Effector memory CD8-positive, alpha-beta T cell (primary cell): ENCODE results near the gene SH3D19.
"Not testable (repeated sequence)": the region's sequence is repeated elsewhere in the genome, so short reads cannot be mapped to it uniquely, and the experiment has no call there.

Source experiments
- ATAC-seq: fragments of 150-1000 bp; cut with Tn5 transposase; replicated peaks from 2 replicates; pipeline ENCODE4 v1.10.0; 2021; ENCODE audit warnings: mild to moderate bottlenecking, moderate library complexity
- DNase-seq, 3 experiments: peaks; one replicate each; pipeline ENCODE4 v3.0.0; 2021
- H3K27ac Mint-ChIP-seq, 2 donors: one replicate each; pipeline ENCODE4 v1.8.0; 2022; ENCODE audit warnings: mild to moderate bottlenecking in 2 of 2, mixed read lengths in 2 of 2, moderate library complexity in 2 of 2
- H3K27me3 Mint-ChIP-seq, 2 donors: one replicate each; pipeline ENCODE4 v1.8.0; 2022; ENCODE audit warnings: mixed read lengths in 2 of 2
- H3K36me3 Mint-ChIP-seq: one replicate; pipeline ENCODE4 v1.8.0; 2022; ENCODE audit warnings: mild to moderate bottlenecking, moderate library complexity, mixed read lengths; ENCODE audit not compliant: insufficient read depth
- H3K4me1 Mint-ChIP-seq, 2 donors: one replicate each; pipeline ENCODE4 v1.8.0; 2022; ENCODE audit warnings: low read depth in 2 of 2, mixed read lengths in 2 of 2
- H3K4me3 Mint-ChIP-seq, 2 donors: one replicate each; pipeline ENCODE4 v1.8.0; 2022; ENCODE audit warnings: mild to moderate bottlenecking in 2 of 2, mixed read lengths in 2 of 2, moderate library complexity in 2 of 2
- H3K9me3 Mint-ChIP-seq, 2 donors: one replicate each; pipeline ENCODE4 v1.8.0; 2022; ENCODE audit warnings: mixed read lengths in 2 of 2

Gene SH3D19

GRCh38 chr4:151331276-151332042 lies 6.1 kb upstream of the SH3D19 start:
- no peak for DNase-seq
- Mint-ChIP-seq H3K9me3 (peaks cover 0 to 7% of the 10 kb centered on the region in 2 donors), H3K4me1 (no peaks in the 10 kb centered on the region), H3K27me3 (peaks cover 32 to 41% of the 10 kb centered on the region in 2 donors), H3K4me3 (no peak overlapping the region), H3K27ac (no peak overlapping the region), H3K36me3 (no peaks in the 10 kb centered on the region)
- no peak for ATAC-seq

GRCh38 chr4:151329217-151330007 lies 4.0 kb upstream of the SH3D19 start:
- Mint-ChIP-seq H3K27me3 (peaks cover 46 to 48% of the 10 kb centered on the region in 2 donors), H3K4me1 (peaks cover 3 to 4% of the 10 kb centered on the region in 2 donors), H3K9me3 (peaks cover 0 to 7% of the 10 kb centered on the region in 2 donors), H3K27ac (no peak overlapping the region), H3K4me3 (no peak overlapping the region), H3K36me3 (no peaks in the 10 kb centered on the region)
- ATAC-seq (no peak), DNase-seq (no peak)

DNA sequence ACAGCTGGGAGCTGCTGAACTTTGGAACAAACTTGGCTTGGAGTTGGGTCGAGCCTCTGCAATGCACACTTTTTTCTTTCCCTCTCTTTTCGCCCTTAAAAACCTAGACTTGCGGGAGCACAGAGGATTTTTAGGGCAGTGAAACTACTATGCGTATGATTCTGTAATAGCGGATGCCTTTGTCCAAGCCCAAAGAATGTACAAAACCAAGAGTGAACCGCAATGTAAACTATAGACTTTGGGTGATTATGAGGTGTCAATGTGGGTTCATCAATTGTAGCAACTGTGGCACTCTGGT lies 493 bp upstream of the SH3D19 start:
- Mint-ChIP-seq H3K27me3 (peaks cover 61 to 65% of the 10 kb centered on the region in 2 donors), H3K9me3 (peaks cover 0 to 5% of the 10 kb centered on the region in 2 donors), H3K4me3 (peak overlapping the region; percentile 64 to 70), H3K4me1 (peaks cover 3 to 4% of the 10 kb centered on the region in 2 donors), H3K27ac (no peak overlapping the region), H3K36me3 (no peaks in the 10 kb centered on the region)
- no peak for ATAC-seq
- no peak for DNase-seq

DNA sequence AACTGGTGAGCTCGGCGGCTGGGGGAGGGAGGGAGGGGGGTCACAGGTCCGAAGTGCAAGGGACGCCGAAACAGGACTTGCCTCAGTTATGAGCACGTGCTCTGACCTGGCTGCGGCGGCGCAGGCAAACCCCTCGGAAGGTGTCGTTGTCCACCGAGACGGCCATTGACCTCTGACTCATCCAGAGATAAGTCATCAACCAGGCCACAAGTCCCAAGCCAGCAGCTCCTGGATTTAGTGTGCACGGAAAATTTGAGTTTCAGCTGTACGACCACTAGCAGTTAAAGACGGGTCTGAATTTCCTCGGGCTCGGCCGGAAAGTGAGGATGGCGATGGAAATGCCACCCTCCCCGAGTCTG lies 674 bp downstream of the SH3D19 start:
- Mint-ChIP-seq H3K9me3 (no peaks in the 10 kb centered on the region), H3K27ac (no peak overlapping the region), H3K4me3 (peak overlapping the region in 1 of 2 donors; percentile 3), H3K36me3 (no peaks in the 10 kb centered on the region), H3K27me3 (peaks cover 66 to 76% of the 10 kb centered on the region in 2 donors), H3K4me1 (peaks cover 3 to 4% of the 10 kb centered on the region in 2 donors)
- ATAC-seq, result no peak
- DNase-seq, result no peak

DNA sequence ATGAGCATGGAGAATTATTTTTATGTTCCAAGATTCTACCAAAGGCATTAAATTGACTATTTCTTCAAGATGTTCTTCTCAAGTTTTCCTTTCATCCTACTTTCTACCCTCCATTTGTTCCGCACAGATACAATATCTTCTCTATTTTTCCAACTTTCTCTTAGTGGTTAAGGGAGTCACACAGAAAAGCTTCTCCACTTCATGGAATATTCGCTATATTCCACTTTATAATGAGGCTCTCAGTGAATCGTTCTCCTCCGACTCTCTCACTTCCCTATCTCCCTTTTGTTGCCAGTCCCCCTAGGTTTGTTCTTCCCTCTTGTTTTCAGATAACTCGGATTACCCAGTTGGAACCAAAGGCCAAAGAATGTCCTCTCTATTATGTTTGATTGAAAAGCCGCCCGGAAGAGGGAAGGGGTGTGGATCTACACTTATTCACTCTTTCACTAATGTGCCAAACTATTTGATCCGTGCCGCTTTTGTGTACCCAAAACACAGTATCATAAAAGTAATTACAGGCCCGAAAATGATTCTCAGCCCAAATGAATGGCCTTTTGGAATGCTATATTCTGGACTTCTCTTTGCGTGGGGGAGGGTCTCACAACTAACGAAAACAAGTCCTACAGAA lies 1.2 kb downstream of the SH3D19 start:
- H3K27me3 Mint-ChIP-seq, result peaks cover 68 to 79% of the 10 kb centered on the region in 2 donors
- no peaks in the 10 kb centered on the region for H3K36me3 Mint-ChIP-seq
- DNase-seq (no peak), ATAC-seq (no peak)
- H3K4me3 Mint-ChIP-seq, result peak overlapping the region in 1 of 2 donors; percentile 3
- no peaks in the 10 kb centered on the region for H3K9me3 Mint-ChIP-seq
- H3K27ac Mint-ChIP-seq, result no peak overlapping the region
- H3K4me1 Mint-ChIP-seq, result peaks cover 3 to 4% of the 10 kb centered on the region in 2 donors

DNA sequence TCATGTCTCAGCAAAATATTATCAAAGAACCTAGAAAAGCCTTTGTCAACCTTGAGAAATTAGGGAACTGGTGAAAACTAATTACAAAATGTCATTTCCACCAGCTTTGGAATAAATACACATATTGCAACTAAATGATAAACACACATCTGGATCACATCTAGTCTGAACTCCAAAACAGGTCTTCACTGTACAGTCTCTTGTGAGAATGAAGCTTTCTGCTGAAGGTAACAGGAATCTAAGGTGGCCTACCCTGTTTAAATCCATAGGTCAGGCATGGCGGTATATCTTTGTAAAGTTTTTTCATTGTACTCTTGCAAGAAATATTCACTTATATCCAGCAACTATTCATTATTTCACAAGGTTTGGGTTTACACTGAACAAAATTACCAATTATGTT lies 1.7 kb downstream of the SH3D19 start:
- no peaks in the 10 kb centered on the region for H3K9me3 Mint-ChIP-seq
- H3K36me3 Mint-ChIP-seq, result no peaks in the 10 kb centered on the region
- DNase-seq, result no peak
- H3K4me1 Mint-ChIP-seq, result peaks cover 3 to 4% of the 10 kb centered on the region in 2 donors
- H3K27me3 Mint-ChIP-seq, result peaks cover 68 to 74% of the 10 kb centered on the region in 2 donors
- no peak overlapping the region for H3K4me3 Mint-ChIP-seq
- ATAC-seq, result no peak
- H3K27ac Mint-ChIP-seq, result no peak overlapping the region

- H3K9me3 Mint-ChIP-seq, result no peaks in the 10 kb centered on the region
- no peaks in the 10 kb centered on the region for H3K36me3 Mint-ChIP-seq
- DNase-seq (no peak), ATAC-seq (no peak)
- H3K4me1 Mint-ChIP-seq, result peaks cover 3 to 4% of the 10 kb centered on the region in 2 donors
- H3K27me3 Mint-ChIP-seq, result peaks cover 63 to 70% of the 10 kb centered on the region in 2 donors
- H3K27ac Mint-ChIP-seq, result no peak overlapping the region
- no peak overlapping the region for H3K4me3 Mint-ChIP-seq
These were observed 2.8 kb downstream of the SH3D19 start for GRCh38 chr4:151322570-151322969.

DNA sequence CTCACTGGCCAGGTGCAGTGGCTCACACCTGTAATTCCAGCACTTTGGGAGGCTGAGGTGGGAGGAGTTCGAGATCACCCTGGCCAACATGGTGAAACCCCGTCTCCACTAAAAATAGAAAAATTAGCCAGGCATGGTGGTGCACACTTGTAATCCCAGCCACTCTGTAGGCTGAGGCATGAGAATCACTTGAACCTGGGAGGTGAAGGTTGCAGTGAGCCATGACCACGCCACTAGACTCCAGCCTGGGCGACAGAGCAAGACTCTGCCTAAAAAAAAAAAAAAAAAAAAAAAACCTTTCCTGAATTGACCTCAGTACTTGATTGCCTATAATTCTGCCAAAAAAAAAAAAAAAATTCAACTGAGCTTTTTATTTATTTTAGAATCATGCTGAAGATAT lies 3.2 kb downstream of the SH3D19 start:
- not testable (repeated sequence) for ATAC-seq, DNase-seq, H3K4me3 Mint-ChIP-seq, H3K36me3 Mint-ChIP-seq, H3K9me3 Mint-ChIP-seq, H3K4me1 Mint-ChIP-seq, H3K27ac Mint-ChIP-seq
- peaks cover 67 to 74% of the 10 kb centered on the region in 2 donors for H3K27me3 Mint-ChIP-seq

DNA sequence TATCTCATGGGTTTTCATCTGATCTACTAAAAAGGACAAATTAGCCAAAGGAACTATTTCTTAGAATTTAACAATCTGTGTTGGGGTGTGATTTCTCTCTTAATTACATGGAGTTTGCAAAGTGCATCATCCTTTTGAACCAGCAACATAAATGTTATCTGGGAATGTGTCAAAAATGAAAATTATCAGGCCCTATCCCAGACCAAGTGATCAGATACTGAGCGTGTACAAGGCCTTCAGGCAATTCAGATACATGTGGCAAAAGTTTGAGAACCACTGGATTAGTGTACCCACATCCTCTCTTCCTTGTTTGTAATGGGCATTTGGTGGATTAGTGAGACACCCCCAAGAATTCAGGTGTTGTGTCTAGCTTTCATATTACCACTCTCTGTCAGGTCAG lies 3.8 kb downstream of the SH3D19 start:
- ATAC-seq, result no peak
- H3K36me3 Mint-ChIP-seq, result no peaks in the 10 kb centered on the region
- H3K27ac Mint-ChIP-seq, result no peak overlapping the region
- DNase-seq, result no peak
- H3K27me3 Mint-ChIP-seq, result peaks cover 66 to 79% of the 10 kb centered on the region in 2 donors
- H3K9me3 Mint-ChIP-seq, result no peaks in the 10 kb centered on the region
- no peak overlapping the region for H3K4me3 Mint-ChIP-seq
- peaks cover 3 to 4% of the 10 kb centered on the region in 2 donors for H3K4me1 Mint-ChIP-seq

GRCh38 chr4:151319490-151319889 lies 5.9 kb downstream of the SH3D19 start:
- ATAC-seq, result no peak
- Mint-ChIP-seq H3K4me1 (no peaks in the 10 kb centered on the region), H3K27me3 (peaks cover 58 to 77% of the 10 kb centered on the region in 2 donors), H3K27ac (no peak overlapping the region), H3K4me3 (no peak overlapping the region), H3K9me3 (no peaks in the 10 kb centered on the region), H3K36me3 (no peaks in the 10 kb centered on the region)
- DNase-seq, result no peak

GRCh38 chr4:151318307-151319006 lies 6.9 kb downstream of the SH3D19 start:
- ATAC-seq (no peak), DNase-seq (no peak)
- no peaks in the 10 kb centered on the region for H3K4me1 Mint-ChIP-seq
- no peaks in the 10 kb centered on the region for H3K9me3 Mint-ChIP-seq
- H3K4me3 Mint-ChIP-seq, result no peak overlapping the region
- H3K27me3 Mint-ChIP-seq, result peaks cover 48 to 67% of the 10 kb centered on the region in 2 donors
- no peak overlapping the region for H3K27ac Mint-ChIP-seq
- H3K36me3 Mint-ChIP-seq, result no peaks in the 10 kb centered on the region

GRCh38 chr4:151316645-151317044 lies 8.8 kb downstream of the SH3D19 start:
- ATAC-seq, result no peak
- H3K27ac Mint-ChIP-seq, result no peak overlapping the region
- DNase-seq, result no peak
- H3K9me3 Mint-ChIP-seq, result no peaks in the 10 kb centered on the region
- no peak overlapping the region for H3K4me3 Mint-ChIP-seq
- peaks cover 34 to 51% of the 10 kb centered on the region in 2 donors for H3K27me3 Mint-ChIP-seq
- H3K36me3 Mint-ChIP-seq, result no peaks in the 10 kb centered on the region
- no peaks in the 10 kb centered on the region for H3K4me1 Mint-ChIP-seq

DNA sequence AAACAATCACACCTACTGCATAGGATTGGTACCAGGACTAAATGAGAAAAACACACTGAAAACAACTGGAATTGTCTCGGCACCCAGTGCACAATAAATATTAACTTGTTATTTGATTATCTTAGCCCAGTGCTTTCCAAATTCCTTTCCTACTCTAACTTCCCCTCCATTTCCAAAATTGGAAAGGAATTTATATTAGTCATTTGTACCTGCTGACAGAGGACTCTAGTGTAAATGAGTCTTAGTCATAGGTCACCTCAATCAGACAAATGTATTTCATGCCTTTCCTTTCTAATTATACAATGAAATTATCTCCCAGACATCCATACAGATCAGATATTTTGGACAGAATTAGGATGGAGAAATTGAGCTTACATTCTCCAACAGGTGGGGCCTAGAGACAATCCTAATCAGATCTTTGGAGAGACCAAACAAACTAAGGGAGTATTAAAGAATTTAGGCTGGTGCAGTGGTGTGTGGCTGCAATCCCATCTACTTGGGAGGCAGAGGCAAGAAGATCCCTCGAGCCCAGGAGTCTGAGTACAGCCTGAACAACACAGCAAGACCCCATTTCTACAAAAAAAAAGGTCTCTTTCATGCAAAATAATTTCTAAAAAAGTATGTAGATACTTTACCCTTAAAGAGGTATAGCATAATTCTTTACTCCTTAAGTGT lies 10.1 kb downstream of the SH3D19 start:
- Mint-ChIP-seq H3K4me1 (no peaks in the 10 kb centered on the region), H3K27ac (no peak overlapping the region), H3K9me3 (no peaks in the 10 kb centered on the region), H3K4me3 (no peak overlapping the region), H3K27me3 (peaks cover 24 to 38% of the 10 kb centered on the region in 2 donors), H3K36me3 (no peaks in the 10 kb centered on the region)
- ATAC-seq, result no peak
- no peak for DNase-seq
